Type B pancreatic cell (in vitro differentiated cells): ENCODE results near the gene GOLGA6L7. TPM values are rescaled to one million over a fixed set of nuclear protein-coding genes. Genes with fewer than 3 reads are reported as not detected.

Source experiments
- DNase-seq: peaks from one replicate; pipeline ENCODE4 v3.0.0; 2021; ENCODE audit warnings: mixed read lengths; ENCODE audit not compliant: unreplicated experiment; ENCODE audit errors: extremely low spot score
- H3K27ac Mint-ChIP-seq: 2 replicates; pipeline ENCODE4 v1.8.0; 2021; ENCODE audit warnings: mild to moderate bottlenecking, mixed read lengths
- H3K27me3 Mint-ChIP-seq: 2 replicates; pipeline ENCODE4 v1.8.0; 2021; ENCODE audit warnings: mixed read lengths
- H3K36me3 Mint-ChIP-seq: 2 replicates; pipeline ENCODE4 v1.8.0; 2021; ENCODE audit warnings: mixed read lengths
- H3K4me1 Mint-ChIP-seq: one replicate; pipeline ENCODE4 v1.8.0; 2021; ENCODE audit warnings: mixed read lengths; ENCODE audit not compliant: unreplicated experiment
- H3K4me3 Mint-ChIP-seq: 2 replicates; pipeline ENCODE4 v1.8.0; 2021; ENCODE audit warnings: mild to moderate bottlenecking, mixed read lengths
- H3K9me3 Mint-ChIP-seq: 2 replicates; pipeline ENCODE4 v1.8.0; 2021; ENCODE audit warnings: mixed read lengths
- CTCF ChIP-seq: fragments of 200-600 bp; sonication (generic); conservative IDR thresholded peaks from 2 replicates; pipeline ENCODE4 v1.5.0; 2021; ENCODE audit warnings: antibody characterized with exemption, mild to moderate bottlenecking
- total RNA-seq: library from RNA; stranded (reverse); gene quantifications from 2 replicates; pipeline ENCODE4 v1.2.1, GENCODE V29; 2021; ENCODE audit warnings: low replicate concordance

The GOLGA6L7 gene
- total RNA-seq, 1 donor from 2014 or later: not detected

DNA sequence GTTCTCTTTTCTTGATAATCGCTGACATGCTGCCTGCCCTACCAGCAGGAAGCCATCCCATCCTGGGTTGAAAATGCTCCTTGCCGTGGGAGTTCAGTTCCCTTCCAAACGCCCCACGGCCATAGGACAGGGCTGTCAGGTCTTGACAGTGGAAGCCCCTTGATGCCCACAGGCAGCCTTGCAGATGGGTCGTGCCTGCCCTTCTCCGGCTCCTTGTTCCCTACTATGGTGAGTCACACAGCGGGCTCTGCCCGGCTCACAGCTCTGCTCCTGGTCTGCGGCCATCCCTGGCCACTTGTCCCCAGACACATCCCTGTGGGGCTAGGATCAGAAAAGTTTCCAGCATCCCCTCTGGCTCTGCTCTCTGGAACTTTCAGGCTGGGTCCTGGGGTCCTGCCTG lies 31.1 kb upstream of the GOLGA6L7 start:
- DNase-seq: no peak
- H3K27ac Mint-ChIP-seq: no peak overlapping the region
- H3K36me3 Mint-ChIP-seq: no peaks in the 10 kb centered on the region
- no peak for TF ChIP-seq CTCF
- peaks cover 3% of the 10 kb centered on the region for H3K4me1 Mint-ChIP-seq
- no peak overlapping the region for H3K4me3 Mint-ChIP-seq
- H3K27me3 Mint-ChIP-seq: peaks cover 18% of the 10 kb centered on the region
- no peaks in the 10 kb centered on the region for H3K9me3 Mint-ChIP-seq

GRCh38 chr15:28878209-28878608 lies 29.8 kb upstream of the GOLGA6L7 start:
- TF ChIP-seq CTCF: no peak
- H3K4me1 Mint-ChIP-seq: peaks cover 8% of the 10 kb centered on the region

DNA sequence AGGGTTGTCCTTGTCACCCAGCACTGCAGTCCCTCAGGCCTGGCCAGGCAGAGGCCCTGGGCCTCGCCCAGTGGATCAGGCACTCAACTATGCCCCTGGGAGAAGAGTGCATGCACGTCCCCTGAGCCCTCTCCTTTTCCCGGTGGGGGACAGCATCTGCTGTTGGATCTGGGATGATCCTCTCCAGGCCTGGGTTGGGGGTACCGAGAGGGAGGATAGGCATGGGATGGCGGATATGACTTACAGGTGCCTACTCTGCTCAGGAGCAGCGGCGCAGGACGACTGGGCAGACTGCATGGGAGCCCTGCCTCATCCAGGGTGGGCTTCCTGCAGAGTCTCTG lies 28.4 kb upstream of the GOLGA6L7 start:
- Mint-ChIP-seq H3K27ac (no peak overlapping the region), H3K27me3 (peaks cover 15% of the 10 kb centered on the region), H3K4me3 (no peak overlapping the region), H3K4me1 (peaks cover 8% of the 10 kb centered on the region), H3K36me3 (no peaks in the 10 kb centered on the region), H3K9me3 (no peaks in the 10 kb centered on the region)
- DNase-seq: no peak
- no peak for TF ChIP-seq CTCF

More at GRCh38 chr15:28878209-28878608, 29.8 kb upstream of the GOLGA6L7 start:
- H3K9me3 Mint-ChIP-seq: no peaks in the 10 kb centered on the region
- DNase-seq: no peak
- H3K27me3 Mint-ChIP-seq: peaks cover 15% of the 10 kb centered on the region
- H3K4me3 Mint-ChIP-seq: no peak overlapping the region
- H3K36me3 Mint-ChIP-seq: no peaks in the 10 kb centered on the region
- no peak overlapping the region for H3K27ac Mint-ChIP-seq

- no peak for TF ChIP-seq CTCF
- Mint-ChIP-seq H3K27ac (peak overlapping the region; percentile 46), H3K27me3 (peaks cover 15% of the 10 kb centered on the region), H3K4me1 (peaks cover 7% of the 10 kb centered on the region), H3K36me3 (no peaks in the 10 kb centered on the region), H3K9me3 (peaks cover 5% of the 10 kb centered on the region), H3K4me3 (no peak overlapping the region)
- DNase-seq: no peak
Observed at GRCh38 chr15:28876131-28876844, 27.8 kb upstream of the GOLGA6L7 start.

DNA sequence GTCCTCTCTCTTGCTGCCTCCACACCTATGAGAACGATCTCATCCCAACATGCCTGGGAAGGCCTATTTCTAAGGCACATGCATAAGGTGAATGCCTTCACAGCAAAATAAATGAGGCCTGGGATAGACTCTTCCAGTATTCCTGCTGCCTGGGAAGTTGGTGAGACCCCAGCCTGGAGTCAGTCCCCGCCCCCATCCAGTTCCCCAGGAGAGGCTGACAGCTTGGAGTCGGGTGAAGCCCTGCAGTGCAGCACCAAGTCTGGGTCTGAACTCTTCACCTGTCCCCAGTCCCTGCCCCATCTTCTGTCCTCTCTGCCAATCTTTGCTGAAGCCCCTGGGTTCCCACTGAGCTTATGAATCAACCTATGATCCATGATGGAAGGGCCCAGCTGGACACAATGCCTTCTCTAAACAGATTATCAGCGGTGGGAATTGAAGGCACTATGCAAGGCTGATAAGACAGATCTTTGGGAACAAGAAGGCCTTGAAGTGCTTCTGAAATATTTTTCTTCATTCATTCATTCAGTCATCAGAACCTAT lies 27.1 kb upstream of the GOLGA6L7 start:
- H3K36me3 Mint-ChIP-seq: no peaks in the 10 kb centered on the region
- H3K4me3 Mint-ChIP-seq: peak overlapping the region; percentile 31
- peaks cover 15% of the 10 kb centered on the region for H3K27me3 Mint-ChIP-seq
- TF ChIP-seq CTCF: no peak
- peak overlapping the region; percentile 46 for H3K27ac Mint-ChIP-seq
- H3K9me3 Mint-ChIP-seq: peaks cover 6% of the 10 kb centered on the region
- no peak for DNase-seq
- peaks cover 5% of the 10 kb centered on the region for H3K4me1 Mint-ChIP-seq
